HEK293 (cell line): ENCODE data around the gene ZNF608.
A peak's percentile ranks its signal among the peaks of the same experiment; 100 is the strongest.

Experiments used
- CTCF ChIA-PET: fragments of 350-600 bp; formaldehyde crosslinking; extraction: SDS; loops from one replicate; lab custom pipeline; 2021; ENCODE audit warnings: antibody characterized with exemption; lab: Yijun Ruan, JAX
- POLR2A ChIA-PET: fragments of 300-600 bp; formaldehyde crosslinking; extraction: SDS; loops from one replicate; lab custom pipeline; 2020; ENCODE audit warnings: antibody characterized with exemption, inconsistent platforms; lab: Yijun Ruan, JAX
- H3K27ac ChIP-seq: fragments of 200-500 bp; sonication (Bioruptor generic); 2 replicates; pipeline ENCODE4 v1.5.1; 2014; ENCODE audit warnings: low read depth, low read length, control low read depth, inconsistent platforms; ENCODE audit errors: extremely low read depth
- H3K36me3 ChIP-seq, 2 experiments: fragments of 200-500 bp in 1 of 2; sonication (Bioruptor generic) in 1 of 2; 1 replicate in 1 of 2; 2 replicates in 1 of 2; pipeline ENCODE4 v1.5.1; 2014 to 2017; ENCODE audit warnings: inconsistent platforms in 2 of 2, low read length in 2 of 2; ENCODE audit not compliant: control insufficient read depth in 2 of 2, insufficient read depth in 1 of 2
- H3K4me1 ChIP-seq: fragments of 200-500 bp; sonication (Bioruptor generic); 2 replicates; pipeline ENCODE4 v1.5.1; 2014; ENCODE audit warnings: mild to moderate bottlenecking, low read length, inconsistent platforms; ENCODE audit not compliant: control insufficient read depth, insufficient read depth
- H3K4me3 ChIP-seq: 2 replicates; pipeline ENCODE4 v1.5.1; 2011; ENCODE audit warnings: low read depth, mild to moderate bottlenecking, control low read depth, low read length, moderate library complexity
- H3K9me3 ChIP-seq: fragments of 200-500 bp; sonication (Bioruptor generic); 2 replicates; pipeline ENCODE4 v1.5.1; 2014; ENCODE audit warnings: low read depth, low read length, inconsistent platforms; ENCODE audit not compliant: control insufficient read depth, insufficient read depth
- FEZF1 ChIP-seq: fragments of 450-650 bp; formaldehyde crosslinking; IDR thresholded peaks from 2 replicates; pipeline ENCODE4 v1.5.1; 2016; ENCODE audit warnings: missing biosample characterization, missing genetic modification characterization
- HOXC10 ChIP-seq: sonication (generic); formaldehyde crosslinking; IDR thresholded peaks from 2 replicates; pipeline ENCODE4 v1.8.1; 2023; ENCODE audit warnings: mild to moderate bottlenecking, missing genetic modification reagents
- IKZF3 ChIP-seq: fragments of 450-650 bp; IDR thresholded peaks from 2 replicates; pipeline ENCODE4 v1.5.0; 2018; ENCODE audit warnings: missing biosample characterization, mild to moderate bottlenecking, missing genetic modification characterization, moderate library complexity
- KLF7 ChIP-seq: fragments of 450-650 bp; formaldehyde crosslinking; IDR thresholded peaks from 2 replicates; pipeline ENCODE4 v1.5.1; 2016; ENCODE audit warnings: missing biosample characterization, missing genetic modification characterization, borderline replicate concordance
- PRDM1 ChIP-seq: fragments of 450-650 bp; formaldehyde crosslinking; IDR thresholded peaks from 2 replicates; pipeline ENCODE4; 2016; ENCODE audit warnings: missing biosample characterization, missing genetic modification characterization
- PRDM6 ChIP-seq: fragments of 450-650 bp; formaldehyde crosslinking; IDR thresholded peaks from 2 replicates; pipeline ENCODE4 v1.5.1; 2017; ENCODE audit warnings: missing biosample characterization, missing genetic modification characterization
- YY2 ChIP-seq: fragments of 450-650 bp; formaldehyde crosslinking; IDR thresholded peaks from 2 replicates; pipeline ENCODE4 v1.5.1; 2016; ENCODE audit warnings: missing biosample characterization, missing genetic modification characterization
- ZBTB20 ChIP-seq: fragments of 450-650 bp; formaldehyde crosslinking; IDR thresholded peaks from 2 replicates; pipeline ENCODE4 v1.5.1; 2016; ENCODE audit warnings: missing biosample characterization, missing genetic modification characterization
- ZBTB44 ChIP-seq: fragments of 450-650 bp; IDR thresholded peaks from 2 replicates; pipeline ENCODE4 v1.5.1; 2018; ENCODE audit warnings: missing biosample characterization, mild to moderate bottlenecking, missing genetic modification characterization
- ZNF10 ChIP-seq: fragments of 450-650 bp; formaldehyde crosslinking; IDR thresholded peaks from 2 replicates; pipeline ENCODE4 v1.5.1; 2017; ENCODE audit warnings: missing biosample characterization, missing genetic modification characterization
- ZNF174 ChIP-seq: fragments of 450-650 bp; formaldehyde crosslinking; IDR thresholded peaks from 2 replicates; pipeline ENCODE4 v1.5.0; 2017; ENCODE audit warnings: missing biosample characterization, mild to moderate bottlenecking, missing genetic modification characterization
- ZNF324 ChIP-seq: fragments of 450-650 bp; formaldehyde crosslinking; IDR thresholded peaks from 2 replicates; pipeline ENCODE4 v1.5.1; 2016; ENCODE audit warnings: missing biosample characterization, missing genetic modification characterization
- ZNF341 ChIP-seq: fragments of 450-650 bp; formaldehyde crosslinking; IDR thresholded peaks from 2 replicates; pipeline ENCODE4; 2016; ENCODE audit warnings: low read depth, missing biosample characterization, missing genetic modification characterization
- ZNF433 ChIP-seq: fragments of 450-650 bp; formaldehyde crosslinking; IDR thresholded peaks from 2 replicates; pipeline ENCODE4 v1.5.1; 2016; ENCODE audit warnings: missing biosample characterization, missing genetic modification characterization, low read depth
- ZNF623 ChIP-seq: fragments of 450-650 bp; formaldehyde crosslinking; IDR thresholded peaks from 2 replicates; pipeline ENCODE4 v1.5.1; 2016; ENCODE audit warnings: missing biosample characterization, missing genetic modification characterization
- ZNF747 ChIP-seq: fragments of 450-650 bp; formaldehyde crosslinking; IDR thresholded peaks from 2 replicates; pipeline ENCODE4 v1.5.1; 2016; ENCODE audit warnings: missing biosample characterization, missing genetic modification characterization
- ZNF843 ChIP-seq: fragments of 450-650 bp; formaldehyde crosslinking; IDR thresholded peaks from 2 replicates; pipeline ENCODE4 v1.5.1; 2016; ENCODE audit warnings: missing biosample characterization, missing genetic modification characterization
- ZSCAN30 ChIP-seq: fragments of 450-650 bp; IDR thresholded peaks from 2 replicates; pipeline ENCODE4 v1.5.1; 2018; ENCODE audit warnings: missing biosample characterization, mild to moderate bottlenecking, missing genetic modification characterization, moderate library complexity
- TF ChIP-seq, protein P1 (sequence below): fragments of 450-650 bp; formaldehyde crosslinking; IDR thresholded peaks from 2 replicates; pipeline ENCODE4 v1.5.1; 2017; ENCODE audit warnings: missing biosample characterization, missing genetic modification characterization
- TF ChIP-seq, protein P2 (sequence below): fragments of 450-650 bp; formaldehyde crosslinking; IDR thresholded peaks from 2 replicates; pipeline ENCODE4 v1.5.1; 2016; ENCODE audit warnings: missing biosample characterization, missing genetic modification characterization
- TF ChIP-seq, protein P3 (sequence below): fragments of 450-650 bp; formaldehyde crosslinking; IDR thresholded peaks from 2 replicates; pipeline ENCODE4 v1.5.1; 2017; ENCODE audit warnings: missing biosample characterization, missing genetic modification characterization
- TF ChIP-seq, protein P4 (sequence below): fragments of 450-650 bp; formaldehyde crosslinking; IDR thresholded peaks from 2 replicates; pipeline ENCODE4 v1.5.1; 2016; ENCODE audit warnings: missing biosample characterization, missing genetic modification characterization

Gene ZNF608

DNA sequence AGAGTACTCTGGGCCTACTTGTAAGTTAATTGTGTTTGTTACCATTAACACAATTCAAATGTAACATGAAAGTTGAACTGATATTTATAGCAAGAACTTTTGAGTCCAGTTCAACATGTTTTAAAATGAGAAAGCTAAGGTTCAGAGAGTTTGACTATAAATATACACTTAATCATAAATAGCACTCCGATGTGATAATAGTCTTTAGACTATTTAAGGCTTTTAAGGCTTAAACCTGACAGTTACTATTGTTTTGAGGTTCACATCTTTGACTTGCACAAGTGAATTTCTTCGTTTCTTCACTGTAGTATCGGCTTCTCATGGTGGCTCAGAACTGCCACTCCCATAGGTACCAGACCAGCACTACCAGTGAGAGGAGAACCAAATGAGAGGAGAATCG is 42.4 kb downstream of the ZNF608 start (continued):
- TF ChIP-seq, protein P1, sequence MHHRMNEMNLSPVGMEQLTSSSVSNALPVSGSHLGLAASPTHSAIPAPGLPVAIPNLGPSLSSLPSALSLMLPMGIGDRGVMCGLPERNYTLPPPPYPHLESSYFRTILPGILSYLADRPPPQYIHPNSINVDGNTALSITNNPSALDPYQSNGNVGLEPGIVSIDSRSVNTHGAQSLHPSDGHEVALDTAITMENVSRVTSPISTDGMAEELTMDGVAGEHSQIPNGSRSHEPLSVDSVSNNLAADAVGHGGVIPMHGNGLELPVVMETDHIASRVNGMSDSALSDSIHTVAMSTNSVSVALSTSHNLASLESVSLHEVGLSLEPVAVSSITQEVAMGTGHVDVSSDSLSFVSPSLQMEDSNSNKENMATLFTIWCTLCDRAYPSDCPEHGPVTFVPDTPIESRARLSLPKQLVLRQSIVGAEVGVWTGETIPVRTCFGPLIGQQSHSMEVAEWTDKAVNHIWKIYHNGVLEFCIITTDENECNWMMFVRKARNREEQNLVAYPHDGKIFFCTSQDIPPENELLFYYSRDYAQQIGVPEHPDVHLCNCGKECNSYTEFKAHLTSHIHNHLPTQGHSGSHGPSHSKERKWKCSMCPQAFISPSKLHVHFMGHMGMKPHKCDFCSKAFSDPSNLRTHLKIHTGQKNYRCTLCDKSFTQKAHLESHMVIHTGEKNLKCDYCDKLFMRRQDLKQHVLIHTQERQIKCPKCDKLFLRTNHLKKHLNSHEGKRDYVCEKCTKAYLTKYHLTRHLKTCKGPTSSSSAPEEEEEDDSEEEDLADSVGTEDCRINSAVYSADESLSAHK (tag by site-specific recombination): no peak
- TF ChIP-seq ZNF433 (no peak), ZNF324 (no peak)

GRCh38 chr5:124702525-124702924 is 43.9 kb downstream of the ZNF608 start:
- H3K36me3 ChIP-seq: peaks cover 0 to 9% of the 10 kb centered on the region in 2 experiments; a peak in 1 of 3 replicates
- H3K9me3 ChIP-seq: no peaks in the 10 kb centered on the region
- H3K4me1 ChIP-seq: peaks cover 69% of the 10 kb centered on the region
- ChIA-PET CTCF (interaction anchor here (0.7 kb wide), 2 partner anchors 16 to 74 kb away, joined by 3 read pairs; no protein-coding TSS in a partner anchor), POLR2A (interaction anchor here (1.1 kb wide), 1 partner anchor 10 kb away, joined by 3 read pairs; no protein-coding TSS in a partner anchor)
- H3K4me3 ChIP-seq: no peak overlapping the region
- H3K27ac ChIP-seq: peak overlapping the region; percentile 4; the same call in 1 of the 2 replicates
- TF ChIP-seq ZNF747 (tag by site-specific recombination) (no peak), ZNF174 (tag by site-specific recombination) (no peak), YY2 (tag by site-specific recombination) (no peak), ZBTB44 (tag by site-specific recombination) (peak; percentile 74), ZNF341 (peak; percentile 45), ZNF623 (no peak), ZSCAN30 (tag by site-specific recombination) (0 out of 2 replicates have a peak, but pooled peaks have one; percentile 19), HOXC10 (no peak), PRDM1 (tag by site-specific recombination) (no peak), FEZF1 (tag by site-specific recombination) (peak; percentile 93), PRDM6 (tag by site-specific recombination) (peak; percentile 99), ZNF843 (tag by site-specific recombination) (peak; percentile 53; the same call in 1 of the 2 replicates), ZBTB20 (tag by site-specific recombination) (no peak), ZNF10 (tag by site-specific recombination) (no peak), KLF7 (no peak), IKZF3 (tag by site-specific recombination) (peak; percentile 77)
- TF ChIP-seq, protein P2, sequence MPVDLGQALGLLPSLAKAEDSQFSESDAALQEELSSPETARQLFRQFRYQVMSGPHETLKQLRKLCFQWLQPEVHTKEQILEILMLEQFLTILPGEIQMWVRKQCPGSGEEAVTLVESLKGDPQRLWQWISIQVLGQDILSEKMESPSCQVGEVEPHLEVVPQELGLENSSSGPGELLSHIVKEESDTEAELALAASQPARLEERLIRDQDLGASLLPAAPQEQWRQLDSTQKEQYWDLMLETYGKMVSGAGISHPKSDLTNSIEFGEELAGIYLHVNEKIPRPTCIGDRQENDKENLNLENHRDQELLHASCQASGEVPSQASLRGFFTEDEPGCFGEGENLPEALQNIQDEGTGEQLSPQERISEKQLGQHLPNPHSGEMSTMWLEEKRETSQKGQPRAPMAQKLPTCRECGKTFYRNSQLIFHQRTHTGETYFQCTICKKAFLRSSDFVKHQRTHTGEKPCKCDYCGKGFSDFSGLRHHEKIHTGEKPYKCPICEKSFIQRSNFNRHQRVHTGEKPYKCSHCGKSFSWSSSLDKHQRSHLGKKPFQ: peak; percentile 69; the same call in 1 of the 2 replicates
- TF ChIP-seq, protein P3, sequence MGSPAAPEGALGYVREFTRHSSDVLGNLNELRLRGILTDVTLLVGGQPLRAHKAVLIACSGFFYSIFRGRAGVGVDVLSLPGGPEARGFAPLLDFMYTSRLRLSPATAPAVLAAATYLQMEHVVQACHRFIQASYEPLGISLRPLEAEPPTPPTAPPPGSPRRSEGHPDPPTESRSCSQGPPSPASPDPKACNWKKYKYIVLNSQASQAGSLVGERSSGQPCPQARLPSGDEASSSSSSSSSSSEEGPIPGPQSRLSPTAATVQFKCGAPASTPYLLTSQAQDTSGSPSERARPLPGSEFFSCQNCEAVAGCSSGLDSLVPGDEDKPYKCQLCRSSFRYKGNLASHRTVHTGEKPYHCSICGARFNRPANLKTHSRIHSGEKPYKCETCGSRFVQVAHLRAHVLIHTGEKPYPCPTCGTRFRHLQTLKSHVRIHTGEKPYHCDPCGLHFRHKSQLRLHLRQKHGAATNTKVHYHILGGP: no peak
- TF ChIP-seq, protein P4, sequence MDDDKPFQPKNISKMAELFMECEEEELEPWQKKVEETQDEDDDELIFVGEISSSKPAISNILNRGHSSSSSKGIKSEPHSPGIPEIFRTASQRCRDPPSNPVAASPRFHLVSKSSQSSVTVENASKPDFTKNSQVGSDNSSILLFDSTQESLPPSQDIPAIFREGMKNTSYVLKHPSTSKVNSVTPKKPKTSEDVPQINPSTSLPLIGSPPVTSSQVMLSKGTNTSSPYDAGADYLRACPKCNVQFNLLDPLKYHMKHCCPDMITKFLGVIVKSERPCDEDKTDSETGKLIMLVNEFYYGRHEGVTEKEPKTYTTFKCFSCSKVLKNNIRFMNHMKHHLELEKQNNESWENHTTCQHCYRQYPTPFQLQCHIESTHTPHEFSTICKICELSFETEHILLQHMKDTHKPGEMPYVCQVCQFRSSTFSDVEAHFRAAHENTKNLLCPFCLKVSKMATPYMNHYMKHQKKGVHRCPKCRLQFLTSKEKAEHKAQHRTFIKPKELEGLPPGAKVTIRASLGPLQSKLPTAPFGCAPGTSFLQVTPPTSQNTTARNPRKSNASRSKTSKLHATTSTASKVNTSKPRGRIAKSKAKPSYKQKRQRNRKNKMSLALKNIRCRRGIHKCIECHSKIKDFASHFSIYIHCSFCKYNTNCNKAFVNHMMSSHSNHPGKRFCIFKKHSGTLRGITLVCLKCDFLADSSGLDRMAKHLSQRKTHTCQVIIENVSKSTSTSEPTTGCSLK (tag by site-specific recombination): no peak
